SK-N-MC (cell line): ENCODE results near the gene NLN.

Experiments
- DNase-seq: peaks from one replicate; pipeline ENCODE4 v3.0.0-alpha.2; 2011; ENCODE audit warnings: low read depth, low spot score
- H3K27ac ChIP-seq: fragments of 200-600 bp; sonication (generic); 2 replicates; pipeline ENCODE4 v1.5.1; 2016; ENCODE audit warnings: mixed run types
- H3K36me3 ChIP-seq: fragments of 200-600 bp; sonication (generic); 2 replicates; pipeline ENCODE4 v1.6.1; 2017; ENCODE audit warnings: antibody characterized with exemption, low read length, mixed read lengths; ENCODE audit not compliant: insufficient read depth
- H3K4me3 ChIP-seq: fragments of 200-600 bp; sonication (generic); 2 replicates; pipeline ENCODE4 v1.5.1; 2016
- H3K9ac ChIP-seq: fragments of 200-600 bp; sonication (generic); 2 replicates; pipeline ENCODE4 v1.8.0; 2017; ENCODE audit warnings: mixed run types, mixed read lengths; ENCODE audit not compliant: insufficient read length
- H3K9me3 ChIP-seq: fragments of 200-600 bp; sonication (generic); 2 replicates; pipeline ENCODE4 v1.6.1; 2017; ENCODE audit warnings: low read depth, mild to moderate bottlenecking, antibody characterized with exemption, low read length, moderate library complexity, mixed read lengths
- EZH2 ChIP-seq: fragments of 200-600 bp; sonication (generic); IDR thresholded peaks from one replicate; pipeline ENCODE4 v1.6.1; 2017; ENCODE audit warnings: antibody characterized with exemption
- FOXP2 ChIP-seq: optimal IDR thresholded peaks from 2 replicates; pipeline ENCODE3; 2011; ENCODE audit warnings: mild to moderate bottlenecking, moderate library complexity; ENCODE audit not compliant: insufficient read depth; ENCODE audit errors: extremely low read length, control extremely low read depth
- POLR2AphosphoS5 ChIP-seq: IDR thresholded peaks from 2 replicates; pipeline ENCODE4 v1.6.1; 2012; ENCODE audit warnings: mild to moderate bottlenecking, low read depth, low read length, borderline replicate concordance

Gene NLN

DNA sequence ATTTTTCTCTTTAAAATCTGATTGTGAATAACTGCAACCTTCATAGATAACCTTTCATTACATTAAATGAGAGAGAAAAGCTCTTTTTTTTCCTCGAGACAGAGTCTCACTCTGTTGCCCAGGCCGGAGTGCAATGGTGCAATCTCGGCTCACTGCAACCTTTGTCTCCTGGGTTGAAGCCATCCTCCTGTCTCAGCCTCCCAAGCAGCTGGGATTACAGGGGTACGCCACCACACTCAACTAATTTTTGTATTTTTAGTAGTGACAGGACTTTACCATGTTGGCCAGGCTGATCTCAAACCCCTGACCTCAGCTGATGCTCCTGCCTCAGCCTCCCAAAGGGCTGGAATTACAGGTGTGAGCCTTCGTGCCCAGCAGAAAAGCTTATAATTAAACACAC is 134.5 kb downstream of the NLN start:
- no peak overlapping the region for H3K9ac ChIP-seq
- no peaks in the 10 kb centered on the region for H3K9me3 ChIP-seq
- no peak overlapping the region for H3K27ac ChIP-seq
- no peak for DNase-seq
- TF ChIP-seq FOXP2 (no peak), EZH2 (no peak), POLR2AphosphoS5 (no peak)
- H3K4me3 ChIP-seq, result no peak overlapping the region
- no peaks in the 10 kb centered on the region for H3K36me3 ChIP-seq

DNA sequence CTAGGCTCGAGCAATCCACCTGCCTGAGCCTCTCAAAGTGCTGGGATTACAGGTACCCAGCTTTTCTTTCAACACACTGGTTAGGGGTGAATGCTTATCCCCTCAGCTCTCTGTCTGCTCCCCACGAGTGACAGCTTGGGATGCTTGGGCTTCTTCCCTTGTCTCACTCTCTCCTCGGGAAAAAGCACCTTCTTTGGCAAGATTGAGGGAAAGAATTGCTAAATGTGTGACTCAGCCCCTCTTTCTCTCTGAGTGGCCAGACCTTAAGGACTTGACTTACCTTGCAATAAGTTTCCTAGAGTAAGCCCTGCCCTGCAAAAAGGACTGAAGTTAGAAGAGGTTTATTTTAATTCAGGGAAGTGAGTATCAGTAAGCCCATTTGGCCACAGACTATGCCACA is 136.3 kb downstream of the NLN start:
- no peaks in the 10 kb centered on the region for H3K36me3 ChIP-seq
- H3K4me3 ChIP-seq, result no peak overlapping the region
- no peak overlapping the region for H3K9ac ChIP-seq
- H3K9me3 ChIP-seq, result no peaks in the 10 kb centered on the region
- no peak for DNase-seq
- TF ChIP-seq POLR2AphosphoS5 (no peak), EZH2 (no peak), FOXP2 (no peak)
- no peak overlapping the region for H3K27ac ChIP-seq

GRCh38 chr5:65861830-65862241 is 139.8 kb downstream of the NLN start:
- H3K4me3 ChIP-seq, result no peak overlapping the region
- H3K9me3 ChIP-seq, result no peaks in the 10 kb centered on the region
- no peaks in the 10 kb centered on the region for H3K36me3 ChIP-seq
- no peak for DNase-seq
- H3K27ac ChIP-seq, result peak overlapping the region; percentile 71; the same call in 1 of the 2 replicates
- TF ChIP-seq EZH2 (no peak), POLR2AphosphoS5 (no peak), FOXP2 (no peak)
- no peak overlapping the region for H3K9ac ChIP-seq

- peak overlapping the region; percentile 71 for H3K27ac ChIP-seq
- DNase-seq, result no peak
Observed at GRCh38 chr5:65862384-65862783, 140.4 kb downstream of the NLN start.

DNA sequence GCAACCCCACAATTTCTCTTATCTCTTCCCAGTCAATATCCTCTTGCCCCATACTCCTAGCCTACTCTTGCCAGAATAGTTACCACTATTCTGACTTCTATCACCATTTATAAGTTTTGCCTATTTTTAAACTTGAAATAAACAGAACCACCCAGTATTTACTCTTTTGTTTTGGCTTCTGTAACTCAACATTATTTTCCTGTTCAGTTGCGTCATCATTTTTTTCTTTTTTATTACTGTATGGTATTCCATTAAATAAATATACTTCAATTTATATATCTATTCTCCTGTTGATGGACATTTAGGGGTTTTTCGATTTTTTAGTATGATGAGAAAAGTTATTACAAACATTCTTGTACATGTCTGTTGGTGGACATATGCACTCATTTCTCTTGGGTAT is 141.7 kb downstream of the NLN start:
- H3K9me3 ChIP-seq, result no peaks in the 10 kb centered on the region
- no peak for DNase-seq
- no peaks in the 10 kb centered on the region for H3K36me3 ChIP-seq
- no peak overlapping the region for H3K4me3 ChIP-seq
- no peak overlapping the region for H3K9ac ChIP-seq
- H3K27ac ChIP-seq, result no peak overlapping the region
- TF ChIP-seq POLR2AphosphoS5, result no peak

More at GRCh38 chr5:65862384-65862783, 140.4 kb downstream of the NLN start:
- TF ChIP-seq POLR2AphosphoS5, result no peak
- no peak for TF ChIP-seq FOXP2
- no peak for TF ChIP-seq EZH2
- Histone ChIP-seq H3K36me3 (no peaks in the 10 kb centered on the region), H3K9ac (no peak overlapping the region), H3K9me3 (no peaks in the 10 kb centered on the region), H3K4me3 (no peak overlapping the region)

- no peak for TF ChIP-seq POLR2AphosphoS5
- TF ChIP-seq EZH2, result no peak
- no peak for TF ChIP-seq FOXP2
- no peaks in the 10 kb centered on the region for H3K9me3 ChIP-seq
- 0 out of 2 replicates have a peak overlapping the region, but pooled peaks have one; percentile 14 for H3K27ac ChIP-seq
- H3K9ac ChIP-seq, result no peak overlapping the region
- no peak for DNase-seq
- no peaks in the 10 kb centered on the region for H3K36me3 ChIP-seq
- H3K4me3 ChIP-seq, result no peak overlapping the region
Observed at GRCh38 chr5:65866837-65867521, 145.0 kb downstream of the NLN start.

- Histone ChIP-seq H3K9me3 (no peaks in the 10 kb centered on the region), H3K9ac (no peak overlapping the region), H3K27ac (peak overlapping the region; percentile 14; the same call in 1 of the 2 replicates), H3K4me3 (peak overlapping the region; percentile 25; the same call in 1 of the 2 replicates), H3K36me3 (no peaks in the 10 kb centered on the region)
- peak; percentile 20 for DNase-seq
- TF ChIP-seq FOXP2 (no peak), EZH2 (no peak), POLR2AphosphoS5 (no peak)
Observed at GRCh38 chr5:65867542-65868195, 145.7 kb downstream of the NLN start.

DNA sequence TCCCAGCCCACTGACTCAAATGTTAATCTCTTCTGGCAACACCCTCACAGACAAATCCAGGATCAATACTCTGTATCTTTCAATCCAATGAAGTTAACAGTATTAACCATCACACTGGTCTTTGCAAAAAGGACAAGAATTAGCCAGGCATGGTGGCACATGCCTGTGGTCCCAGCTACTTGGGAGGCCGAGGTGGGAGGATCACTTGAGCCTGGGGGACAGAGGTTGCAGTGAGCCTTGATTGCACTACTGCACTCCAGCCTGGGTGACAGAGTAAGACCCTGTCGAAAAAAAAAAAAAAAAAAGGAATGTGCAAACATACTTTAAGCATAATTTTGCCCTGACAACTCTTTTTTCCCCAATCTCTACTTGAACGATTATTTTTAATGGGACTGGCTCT is 146.5 kb downstream of the NLN start:
- TF ChIP-seq POLR2AphosphoS5 (no peak), FOXP2 (no peak), EZH2 (no peak)
- H3K9ac ChIP-seq, result no peak overlapping the region
- no peak overlapping the region for H3K4me3 ChIP-seq
- no peak for DNase-seq
- H3K9me3 ChIP-seq, result no peaks in the 10 kb centered on the region
- H3K27ac ChIP-seq, result no peak overlapping the region
- no peaks in the 10 kb centered on the region for H3K36me3 ChIP-seq
